Bronchial epithelial cell (primary cell): ENCODE measurements around the gene EXOC7. TPM values are rescaled to one million over a fixed set of nuclear protein-coding genes. Genes with fewer than 3 reads are reported as not detected.

Source experiments
- DNase-seq: peaks from one replicate; pipeline ENCODE4 v3.0.0-alpha.2; 2010; ENCODE audit warnings: low read depth
- FAIRE-seq: peaks from 2 replicates; lab custom pipeline; 2011; peaks lifted over from hg19 to GRCh38; lab: Jason Lieb, UNC
- H3K27me3 ChIP-seq: 2 replicates; pipeline ENCODE4 v1.5.1; 2011; ENCODE audit warnings: low read length; ENCODE audit not compliant: control insufficient read depth, insufficient read depth
- H3K36me3 ChIP-seq: 2 replicates; pipeline ENCODE4 v1.5.1; 2011; ENCODE audit warnings: low read length; ENCODE audit not compliant: control insufficient read depth, insufficient read depth
- H3K4me3 ChIP-seq: 2 replicates; pipeline ENCODE4 v1.5.1; 2011; ENCODE audit warnings: mild to moderate bottlenecking, low read depth, low read length, control low read depth
- CTCF ChIP-seq: IDR thresholded peaks from 2 replicates; pipeline ENCODE4 v1.5.1; 2011; ENCODE audit warnings: mild to moderate bottlenecking, moderate library complexity, low read length, control low read depth, inconsistent platforms; ENCODE audit not compliant: insufficient read depth, severe bottlenecking
- total RNA-seq: library from RNA; depleted of rRNA; stranded (reverse); fragments of >200 nt; gene quantifications from 2 replicates; pipeline ENCODE4 v1.2.1, GENCODE V29; 2014

EXOC7 gene
- total RNA-seq, 1 donor from 2014 or later, result 41.9 TPM

- no peaks in the 10 kb centered on the region for H3K36me3 ChIP-seq
- TF ChIP-seq CTCF, result no peak
- no peak overlapping the region for H3K4me3 ChIP-seq
- DNase-seq (no peak), FAIRE-seq (no peak)
- H3K27me3 ChIP-seq, result peaks cover 27% of the 10 kb centered on the region
These were observed 32.9 kb upstream of the EXOC7 start for GRCh38 chr17:76136276-76137000.

DNA sequence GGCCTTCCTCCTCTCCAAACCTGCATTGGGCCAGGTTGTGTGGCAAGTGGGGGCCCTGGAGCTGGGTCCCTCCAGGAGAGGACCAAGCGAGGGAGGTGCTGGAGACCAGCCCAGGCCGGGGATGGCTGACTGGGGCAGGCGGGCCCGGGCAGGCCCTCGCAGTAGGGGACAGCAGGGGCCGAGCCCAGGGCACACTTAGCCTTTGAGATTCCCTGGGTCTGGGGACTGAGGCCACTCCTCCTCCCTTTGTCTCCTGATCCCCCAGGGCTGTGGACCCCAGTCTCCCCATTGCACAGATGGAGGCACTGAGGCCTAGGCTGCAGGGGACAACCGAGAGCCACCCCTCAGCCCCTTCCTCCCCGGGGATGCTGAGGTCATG, 32.2 kb upstream of the EXOC7 start:
- FAIRE-seq (no peak), DNase-seq (no peak)
- Histone ChIP-seq H3K4me3 (no peak overlapping the region), H3K27me3 (peaks cover 25% of the 10 kb centered on the region), H3K36me3 (no peaks in the 10 kb centered on the region)
- TF ChIP-seq CTCF, result no peak

- Histone ChIP-seq H3K36me3 (no peaks in the 10 kb centered on the region), H3K4me3 (no peak overlapping the region), H3K27me3 (peaks cover 19% of the 10 kb centered on the region)
- TF ChIP-seq CTCF, result no peak
- no peak for FAIRE-seq
- no peak for DNase-seq
These were observed 31.6 kb upstream of the EXOC7 start for GRCh38 chr17:76134911-76135809.

GRCh38 chr17:76132574-76133338, 29.2 kb upstream of the EXOC7 start:
- TF ChIP-seq CTCF, result peak; percentile 36
- H3K27me3 ChIP-seq, result peaks cover 5% of the 10 kb centered on the region
- no peak overlapping the region for H3K4me3 ChIP-seq
- FAIRE-seq (no peak), DNase-seq (peak; percentile 55)
- no peaks in the 10 kb centered on the region for H3K36me3 ChIP-seq

DNA sequence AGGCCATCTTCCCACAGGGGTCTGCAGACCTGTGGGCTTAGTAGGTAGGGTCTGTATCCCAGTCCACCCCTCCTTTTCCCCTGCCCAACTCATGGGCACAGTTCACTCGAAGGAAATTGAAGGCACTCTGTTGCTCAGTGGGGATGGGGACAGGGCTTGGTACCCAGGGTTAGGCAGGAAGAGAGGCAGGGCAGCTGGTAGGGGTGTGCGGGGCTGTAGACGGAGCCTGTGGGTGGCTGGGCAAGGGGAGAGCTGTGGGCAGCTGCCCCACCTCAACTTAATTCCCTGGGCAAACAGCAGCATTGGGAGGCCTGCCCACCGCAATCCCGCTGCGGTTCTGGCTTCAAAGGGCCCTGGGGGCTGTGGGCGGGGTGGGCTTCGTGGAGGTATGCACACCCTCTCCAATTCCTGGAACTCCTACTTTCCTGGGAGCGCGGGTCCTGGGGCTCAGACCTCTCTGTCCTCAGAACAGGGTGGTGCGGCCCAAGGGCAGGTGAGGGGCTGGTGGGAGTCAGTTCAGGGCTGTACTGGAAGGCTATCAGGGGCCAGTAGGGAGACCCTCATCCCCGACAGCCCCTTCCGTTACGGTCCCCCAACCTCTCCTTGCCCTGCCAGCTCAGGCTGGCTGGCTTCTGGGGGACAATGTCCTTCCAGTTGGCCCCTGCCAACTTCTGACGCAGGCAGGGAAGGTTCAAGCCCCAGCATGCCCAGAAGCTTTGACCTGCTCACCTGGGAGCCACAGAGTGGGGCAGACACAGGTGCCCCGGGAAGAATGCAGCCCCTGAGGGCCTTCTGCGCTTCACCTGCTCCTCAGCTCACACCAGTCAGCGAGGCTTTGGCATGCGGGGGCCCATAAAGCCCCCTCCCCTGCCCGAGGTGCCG, 28.3 kb upstream of the EXOC7 start:
- no peak for TF ChIP-seq CTCF
- Histone ChIP-seq H3K36me3 (no peaks in the 10 kb centered on the region), H3K27me3 (peaks cover 4% of the 10 kb centered on the region), H3K4me3 (no peak overlapping the region)
- FAIRE-seq (no peak), DNase-seq (peak; percentile 61)
